ENCODE data around the gene EIPR1. TPM values are rescaled to one million over a fixed set of nuclear protein-coding genes. Genes with fewer than 3 reads are reported as not detected.
"Not testable (repeated sequence)": the region's sequence is repeated elsewhere in the genome, so short reads cannot be mapped to it uniquely, and the experiment has no call there.

The EIPR1 gene
- total and polyA plus RNA-seq, 10 of the 15 experiments (the other 5 are each of a cell fraction or from before 2014, with no cell fraction given) = 23.6 to 61.2 (median 42.2) TPM

DNA sequence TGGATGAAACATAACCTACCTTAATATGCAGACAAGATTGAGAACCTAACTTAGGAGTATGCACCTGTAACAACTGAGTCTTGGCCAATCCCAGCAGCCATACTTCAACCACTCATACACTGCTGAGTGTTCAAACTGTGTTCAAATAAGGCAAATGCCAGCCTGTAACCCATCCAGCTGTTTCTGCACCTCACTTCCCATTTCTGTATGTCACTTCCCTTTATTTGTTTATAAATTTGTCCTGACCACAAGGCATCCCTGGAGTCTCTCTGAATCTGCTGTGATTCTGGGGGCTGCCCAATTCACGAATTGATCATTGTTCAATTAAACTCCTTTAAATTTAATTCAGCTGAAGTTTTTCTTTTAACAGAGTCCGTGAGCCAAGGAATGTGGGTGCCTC is 20.2 kb downstream of the EIPR1 start:
- H3K27ac ChIP-seq (ENCODE audit: control insufficient read depth, insufficient read depth); in situ Hi-C loops (cut with MboI); H3K9ac ChIP-seq (ENCODE audit: control insufficient read depth, insufficient read depth, low read length); H2AFZ ChIP-seq (ENCODE audit: control insufficient read depth, low read depth, low read length); H3K9me3 ChIP-seq (replicated peaks; ENCODE audit: control insufficient read depth, insufficient read depth, low read length); POLR2A ChIA-PET; RAD21 ChIA-PET (ENCODE audit: unreplicated experiment); H4K20me1 ChIP-seq (ENCODE audit: control insufficient read depth, insufficient read depth); H3K4me2 ChIP-seq (ENCODE audit: control insufficient read depth, insufficient read depth); H3K4me1 ChIP-seq (ENCODE audit: control insufficient read depth, insufficient read depth, low read length); DNase-seq (ENCODE audit: low read depth, low spot score); FAIRE-seq; H3K4me3 ChIP-seq; ATAC-seq; H3K27me3 ChIP-seq (replicated peaks in 1 of 2; ENCODE audit: control insufficient read depth in 2 of 2, insufficient read depth in 2 of 2, low read length in 1 of 2); BruUV-seq (replicated peaks); intact Hi-C loops (cut with micrococcal nuclease; ENCODE audit: unreplicated experiment): not testable (repeated sequence)
- ChIA-PET CTCF (interaction anchor here (0.6 kb wide), 1 partner anchor 82 kb away, joined by 3 read pairs; no protein-coding TSS in a partner anchor), SMC1A (ENCODE audit: uncharacterized antibody, unreplicated experiment) (interaction anchor here (0.6 to 0.7 kb wide), 2 partner anchors 40 to 65 kb away, joined by 3 read pairs; no protein-coding TSS in a partner anchor)
- Histone ChIP-seq H3K36me3 (ENCODE audit: control insufficient read depth in 2 of 2, insufficient read depth in 2 of 2, low read length in 1 of 2) (peaks cover 4 to 21% of the 10 kb centered on the region in 2 experiments), H3K79me2 (ENCODE audit: control insufficient read depth, insufficient read depth, low read length) (peaks cover 11% of the 10 kb centered on the region)
- WGBS (ENCODE audit: insufficient coverage, insufficient replicate concordance, low lambda C conversion rate, missing lambda C conversion rate) = 68% methylated on average over 2 of the region's 2 CpGs
- peak; percentile 68 for TF ChIP-seq SPI1 (IDR thresholded peaks at IDR 0.05; ENCODE audit: borderline replicate concordance, insufficient read depth, low read depth, low read length)

DNA sequence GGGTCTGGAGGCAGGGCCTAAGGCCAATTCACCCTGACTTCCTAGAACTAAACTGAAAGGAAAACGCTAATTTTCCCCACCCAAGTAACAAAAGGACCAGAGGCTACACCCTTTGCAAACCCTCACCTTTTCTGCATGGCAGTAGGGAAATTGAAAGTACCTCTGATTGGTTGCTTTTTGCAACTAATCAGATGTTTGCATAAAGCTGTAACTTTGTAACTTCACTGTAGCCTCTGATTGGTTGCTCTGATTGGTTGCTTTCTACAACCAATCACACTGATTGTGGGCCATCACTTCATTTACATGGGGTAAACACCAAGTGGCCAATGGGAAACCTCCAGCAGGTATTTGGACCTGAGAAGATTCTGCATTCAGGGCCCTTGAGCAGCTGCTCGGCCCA is 20.8 kb downstream of the EIPR1 start:
- no peak for FAIRE-seq
- Histone ChIP-seq H3K27me3 (replicated peaks in 1 of 2; ENCODE audit: control insufficient read depth in 2 of 2, insufficient read depth in 2 of 2, low read length in 1 of 2) (no peaks in the 10 kb centered on the region), H3K9me3 (replicated peaks; ENCODE audit: control insufficient read depth, insufficient read depth, low read length) (peaks cover 3% of the 10 kb centered on the region; the same call in 2 of the 3 replicates), H3K27ac (ENCODE audit: control insufficient read depth, insufficient read depth) (no peak overlapping the region), H3K4me1 (ENCODE audit: control insufficient read depth, insufficient read depth, low read length) (no peaks in the 10 kb centered on the region), H4K20me1 (ENCODE audit: control insufficient read depth, insufficient read depth) (no peaks in the 10 kb centered on the region; the same call in 1 of the 2 replicates), H3K9ac (ENCODE audit: control insufficient read depth, insufficient read depth, low read length) (no peak overlapping the region), H3K79me2 (ENCODE audit: control insufficient read depth, insufficient read depth, low read length) (peaks cover 11% of the 10 kb centered on the region), H3K4me3 (no peak overlapping the region), H3K36me3 (ENCODE audit: control insufficient read depth in 2 of 2, insufficient read depth in 2 of 2, low read length in 1 of 2) (peaks cover 6 to 25% of the 10 kb centered on the region in 2 experiments), H2AFZ (ENCODE audit: control insufficient read depth, low read depth, low read length) (no peak overlapping the region), H3K4me2 (ENCODE audit: control insufficient read depth, insufficient read depth) (no peak overlapping the region)
- no peak for ATAC-seq
- RAD21 ChIA-PET (ENCODE audit: unreplicated experiment) = no interaction called here
- POLR2A ChIA-PET = no interaction called here
- in situ Hi-C loops (cut with MboI) (no loop called here), intact Hi-C loops (cut with micrococcal nuclease; ENCODE audit: unreplicated experiment) (no loop called here)
- no peak for DNase-seq (ENCODE audit: low read depth, low spot score)
- no TSS peak for BruUV-seq (replicated peaks)
- SMC1A ChIA-PET (ENCODE audit: uncharacterized antibody, unreplicated experiment) = no interaction called here
- 92% methylated on average over 2 of the region's 2 CpGs for WGBS (ENCODE audit: insufficient coverage, insufficient replicate concordance, low lambda C conversion rate, missing lambda C conversion rate)
- CTCF ChIA-PET = no interaction called here
- TF ChIP-seq ZNF384 (IDR thresholded peaks at IDR 0.05; ENCODE audit: borderline replicate concordance, low read depth, low read length) (no peak), NRF1 (conservative IDR thresholded peaks at IDR 0.05; ENCODE audit: low read depth, low read length) (no peak), MXI1 (IDR thresholded peaks at IDR 0.05; ENCODE audit: low read depth, low read length) (no peak), POU2F2 (IDR thresholded peaks at IDR 0.05; ENCODE audit: borderline replicate concordance, low read depth, low read length) (no peak), CBFB (IDR thresholded peaks at IDR 0.05; ENCODE audit: low read depth) (no peak), SUPT20H (IDR thresholded peaks at IDR 0.05; ENCODE audit: borderline replicate concordance, control insufficient read depth, low read depth, low read length) (no peak), BACH1 (IDR thresholded peaks at IDR 0.05; ENCODE audit: borderline replicate concordance) (no peak)
- TF ChIP-seq, protein P1, sequence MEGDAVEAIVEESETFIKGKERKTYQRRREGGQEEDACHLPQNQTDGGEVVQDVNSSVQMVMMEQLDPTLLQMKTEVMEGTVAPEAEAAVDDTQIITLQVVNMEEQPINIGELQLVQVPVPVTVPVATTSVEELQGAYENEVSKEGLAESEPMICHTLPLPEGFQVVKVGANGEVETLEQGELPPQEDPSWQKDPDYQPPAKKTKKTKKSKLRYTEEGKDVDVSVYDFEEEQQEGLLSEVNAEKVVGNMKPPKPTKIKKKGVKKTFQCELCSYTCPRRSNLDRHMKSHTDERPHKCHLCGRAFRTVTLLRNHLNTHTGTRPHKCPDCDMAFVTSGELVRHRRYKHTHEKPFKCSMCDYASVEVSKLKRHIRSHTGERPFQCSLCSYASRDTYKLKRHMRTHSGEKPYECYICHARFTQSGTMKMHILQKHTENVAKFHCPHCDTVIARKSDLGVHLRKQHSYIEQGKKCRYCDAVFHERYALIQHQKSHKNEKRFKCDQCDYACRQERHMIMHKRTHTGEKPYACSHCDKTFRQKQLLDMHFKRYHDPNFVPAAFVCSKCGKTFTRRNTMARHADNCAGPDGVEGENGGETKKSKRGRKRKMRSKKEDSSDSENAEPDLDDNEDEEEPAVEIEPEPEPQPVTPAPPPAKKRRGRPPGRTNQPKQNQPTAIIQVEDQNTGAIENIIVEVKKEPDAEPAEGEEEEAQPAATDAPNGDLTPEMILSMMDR (IDR thresholded peaks at IDR 0.05 in 2 of 3, conservative IDR thresholded peaks at IDR 0.05 in 1 of 3; ENCODE audit: control insufficient read depth in 2 of 3, extremely low read depth in 1 of 3, insufficient read depth in 1 of 3, low read depth in 3 of 3, low read length in 3 of 3) = no peak
- TF ChIP-seq, protein P2, sequence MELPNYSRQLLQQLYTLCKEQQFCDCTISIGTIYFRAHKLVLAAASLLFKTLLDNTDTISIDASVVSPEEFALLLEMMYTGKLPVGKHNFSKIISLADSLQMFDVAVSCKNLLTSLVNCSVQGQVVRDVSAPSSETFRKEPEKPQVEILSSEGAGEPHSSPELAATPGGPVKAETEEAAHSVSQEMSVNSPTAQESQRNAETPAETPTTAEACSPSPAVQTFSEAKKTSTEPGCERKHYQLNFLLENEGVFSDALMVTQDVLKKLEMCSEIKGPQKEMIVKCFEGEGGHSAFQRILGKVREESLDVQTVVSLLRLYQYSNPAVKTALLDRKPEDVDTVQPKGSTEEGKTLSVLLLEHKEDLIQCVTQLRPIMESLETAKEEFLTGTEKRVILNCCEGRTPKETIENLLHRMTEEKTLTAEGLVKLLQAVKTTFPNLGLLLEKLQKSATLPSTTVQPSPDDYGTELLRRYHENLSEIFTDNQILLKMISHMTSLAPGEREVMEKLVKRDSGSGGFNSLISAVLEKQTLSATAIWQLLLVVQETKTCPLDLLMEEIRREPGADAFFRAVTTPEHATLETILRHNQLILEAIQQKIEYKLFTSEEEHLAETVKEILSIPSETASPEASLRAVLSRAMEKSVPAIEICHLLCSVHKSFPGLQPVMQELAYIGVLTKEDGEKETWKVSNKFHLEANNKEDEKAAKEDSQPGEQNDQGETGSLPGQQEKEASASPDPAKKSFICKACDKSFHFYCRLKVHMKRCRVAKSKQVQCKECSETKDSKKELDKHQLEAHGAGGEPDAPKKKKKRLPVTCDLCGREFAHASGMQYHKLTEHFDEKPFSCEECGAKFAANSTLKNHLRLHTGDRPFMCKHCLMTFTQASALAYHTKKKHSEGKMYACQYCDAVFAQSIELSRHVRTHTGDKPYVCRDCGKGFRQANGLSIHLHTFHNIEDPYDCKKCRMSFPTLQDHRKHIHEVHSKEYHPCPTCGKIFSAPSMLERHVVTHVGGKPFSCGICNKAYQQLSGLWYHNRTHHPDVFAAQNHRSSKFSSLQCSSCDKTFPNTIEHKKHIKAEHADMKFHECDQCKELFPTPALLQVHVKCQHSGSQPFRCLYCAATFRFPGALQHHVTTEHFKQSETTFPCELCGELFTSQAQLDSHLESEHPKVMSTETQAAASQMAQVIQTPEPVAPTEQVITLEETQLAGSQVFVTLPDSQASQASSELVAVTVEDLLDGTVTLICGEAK (IDR thresholded peaks at IDR 0.05; ENCODE audit: borderline replicate concordance) = no peak
